GM18519 (cell line): Measurements from ENCODE around the gene MSI2.

Source experiments
- ATAC-seq: cut with Tn5 transposase; IDR thresholded peaks from one replicate; pipeline ENCODE4 v1.9.1; 2021; ENCODE audit warnings: mild to moderate bottlenecking, moderate library complexity; ENCODE audit not compliant: unreplicated experiment, low FRiP score

MSI2 gene

GRCh38 chr17:57406131-57406980 is 150.0 kb downstream of the MSI2 start:
- ATAC-seq: no peak

GRCh38 chr17:57406981-57407286 is 150.6 kb downstream of the MSI2 start:
- no peak for ATAC-seq

GRCh38 chr17:57407287-57408070 is 151.2 kb downstream of the MSI2 start:
- no peak for ATAC-seq

GRCh38 chr17:57408071-57408811 is 151.9 kb downstream of the MSI2 start:
- ATAC-seq: no peak

- no peak for ATAC-seq
Observed at GRCh38 chr17:57410169-57410568, 153.8 kb downstream of the MSI2 start.

GRCh38 chr17:57412520-57413096 is 156.3 kb downstream of the MSI2 start:
- no peak for ATAC-seq

- ATAC-seq: no peak
Observed at GRCh38 chr17:57413848-57414651, 157.7 kb downstream of the MSI2 start.

GRCh38 chr17:57415751-57416207 is 159.5 kb downstream of the MSI2 start:
- ATAC-seq: no peak

- ATAC-seq: no peak
Observed at GRCh38 chr17:57416369-57416768, 160.0 kb downstream of the MSI2 start.

GRCh38 chr17:57417956-57418355 is 161.6 kb downstream of the MSI2 start:
- ATAC-seq: no peak

- no peak for ATAC-seq
Observed at GRCh38 chr17:57418463-57419246, 162.3 kb downstream of the MSI2 start.

- no peak for ATAC-seq
Observed at GRCh38 chr17:57419940-57420550, 163.7 kb downstream of the MSI2 start.

GRCh38 chr17:57420734-57421717 is 164.7 kb downstream of the MSI2 start:
- ATAC-seq: no peak

- peak; percentile 65 for ATAC-seq
Observed at GRCh38 chr17:57422574-57423164, 166.3 kb downstream of the MSI2 start.

GRCh38 chr17:57423541-57423940 is 167.2 kb downstream of the MSI2 start:
- ATAC-seq: no peak

GRCh38 chr17:57424273-57424672 is 167.9 kb downstream of the MSI2 start:
- ATAC-seq: no peak

- ATAC-seq: no peak
Observed at GRCh38 chr17:57424777-57425188, 168.5 kb downstream of the MSI2 start.
